Smooth muscle cell (in vitro differentiated cells): ENCODE measurements around the gene HS3ST1. TPM values are rescaled to one million over a fixed set of nuclear protein-coding genes. Genes with fewer than 3 reads are reported as not detected.

Experiments
- DNase-seq: peaks from one replicate; lab custom pipeline; 2025; ENCODE audit not compliant: unreplicated experiment; lab: John Stamatoyannopoulos, UW
- H2AFZ ChIP-seq: fragments of 200-600 bp; sonication (generic); 2 replicates; pipeline ENCODE4 v1.6.0; 2016; ENCODE audit warnings: antibody characterized with exemption, low read depth, mild to moderate bottlenecking
- H3F3A ChIP-seq: fragments of 200-600 bp; sonication (generic); 2 replicates; pipeline ENCODE4 v1.6.0; 2017; ENCODE audit warnings: antibody characterized with exemption, low read depth
- H3K27ac ChIP-seq: fragments of 200-600 bp; sonication (generic); 2 replicates; pipeline ENCODE4 v1.5.1; 2016; ENCODE audit warnings: low read depth, mild to moderate bottlenecking
- H3K27me3 ChIP-seq: fragments of 200-600 bp; sonication (generic); 2 replicates; pipeline ENCODE4 v1.6.1; 2016; ENCODE audit warnings: low read depth, mild to moderate bottlenecking
- H3K36me3 ChIP-seq: fragments of 200-600 bp; sonication (generic); 2 replicates; pipeline ENCODE4 v1.5.1; 2016; ENCODE audit warnings: low read depth
- H3K4me1 ChIP-seq: fragments of 200-600 bp; sonication (generic); 2 replicates; pipeline ENCODE4 v1.5.1; 2016; ENCODE audit warnings: low read depth
- H3K4me2 ChIP-seq: fragments of 200-600 bp; sonication (generic); 2 replicates; pipeline ENCODE4 v1.6.0; 2016; ENCODE audit warnings: mild to moderate bottlenecking
- H3K4me3 ChIP-seq: fragments of 200-600 bp; sonication (generic); 2 replicates; pipeline ENCODE4 v1.5.1; 2016; ENCODE audit warnings: mild to moderate bottlenecking
- H3K79me2 ChIP-seq: fragments of 200-600 bp; sonication (generic); 2 replicates; pipeline ENCODE4 v1.6.0; 2016; ENCODE audit warnings: low read depth, mild to moderate bottlenecking
- H3K9ac ChIP-seq: fragments of 200-600 bp; sonication (generic); 2 replicates; pipeline ENCODE4 v1.6.0; 2016; ENCODE audit warnings: low read depth
- H3K9me3 ChIP-seq: fragments of 200-600 bp; sonication (generic); replicated peaks from 2 replicates; pipeline ENCODE4 v1.5.1; 2016; ENCODE audit warnings: low read depth
- H4K20me1 ChIP-seq: fragments of 200-600 bp; sonication (generic); 2 replicates; pipeline ENCODE4 v1.6.0; 2016; ENCODE audit warnings: low read depth
- CTCF ChIP-seq: fragments of 200-600 bp; sonication (generic); IDR thresholded peaks from 2 replicates; pipeline ENCODE4 v1.5.1; 2017; ENCODE audit warnings: borderline replicate concordance, mild to moderate bottlenecking, antibody characterized with exemption; ENCODE audit not compliant: insufficient read depth, poor library complexity, severe bottlenecking
- WGBS: methylation state at CpG from one replicate; pipeline ENCODE4 v1.1.7; 2016; ENCODE audit warnings: low lambda C conversion rate; 5-methylcytosine and 5-hydroxymethylcytosine counted together
- polyA plus RNA-seq: library from polyadenylated mRNA; unstranded; fragments of >200 nt; fragmentation: Nextera tagmentation; extraction: Ambion mirVana; gene quantifications from 2 replicates; pipeline ENCODE4 v1.2.1, GENCODE V29; 2016
- total RNA-seq: library from RNA; depleted of rRNA; stranded (reverse); fragments of >200 nt; gene quantifications from 2 replicates; pipeline ENCODE4 v1.2.3, GENCODE V29; 2014

HS3ST1 gene
- total and polyA plus RNA-seq, 2 experiments from 2014 or later = 0.22 to 3.1 TPM

GRCh38 chr4:11407551-11407950 is 21.1 kb downstream of the HS3ST1 start:
- Histone ChIP-seq H3K9me3 (no peaks in the 10 kb centered on the region), H3K27ac (peak overlapping the region; percentile 64), H3K4me1 (no peaks in the 10 kb centered on the region), H3K36me3 (no peaks in the 10 kb centered on the region), H4K20me1 (no peaks in the 10 kb centered on the region), H3K4me3 (no peak overlapping the region), H3F3A (peaks cover 7% of the 10 kb centered on the region), H3K27me3 (no peaks in the 10 kb centered on the region), H3K4me2 (peak overlapping the region; percentile 34), H3K79me2 (no peaks in the 10 kb centered on the region), H2AFZ (no peak overlapping the region), H3K9ac (no peak overlapping the region)
- WGBS = 50% methylated on average over 3 of the region's 3 CpGs
- no peak for DNase-seq
- no peak for TF ChIP-seq CTCF

GRCh38 chr4:11404431-11404830 is 24.3 kb downstream of the HS3ST1 start:
- Histone ChIP-seq H3K9me3 (no peaks in the 10 kb centered on the region), H3K27me3 (no peaks in the 10 kb centered on the region), H3K27ac (no peak overlapping the region), H3F3A (peaks cover 12% of the 10 kb centered on the region), H3K79me2 (no peaks in the 10 kb centered on the region), H3K36me3 (no peaks in the 10 kb centered on the region), H2AFZ (no peak overlapping the region), H4K20me1 (no peaks in the 10 kb centered on the region), H3K4me3 (no peak overlapping the region), H3K9ac (no peak overlapping the region), H3K4me2 (no peak overlapping the region), H3K4me1 (peaks cover 4% of the 10 kb centered on the region)
- no peak for TF ChIP-seq CTCF
- 76% methylated on average over 2 of the region's 2 CpGs for WGBS
- DNase-seq = no peak

- WGBS = 85% methylated on average over 3 of the region's 3 CpGs
- no peak for TF ChIP-seq CTCF
These were observed 26.5 kb downstream of the HS3ST1 start for GRCh38 chr4:11402192-11402591.

DNA sequence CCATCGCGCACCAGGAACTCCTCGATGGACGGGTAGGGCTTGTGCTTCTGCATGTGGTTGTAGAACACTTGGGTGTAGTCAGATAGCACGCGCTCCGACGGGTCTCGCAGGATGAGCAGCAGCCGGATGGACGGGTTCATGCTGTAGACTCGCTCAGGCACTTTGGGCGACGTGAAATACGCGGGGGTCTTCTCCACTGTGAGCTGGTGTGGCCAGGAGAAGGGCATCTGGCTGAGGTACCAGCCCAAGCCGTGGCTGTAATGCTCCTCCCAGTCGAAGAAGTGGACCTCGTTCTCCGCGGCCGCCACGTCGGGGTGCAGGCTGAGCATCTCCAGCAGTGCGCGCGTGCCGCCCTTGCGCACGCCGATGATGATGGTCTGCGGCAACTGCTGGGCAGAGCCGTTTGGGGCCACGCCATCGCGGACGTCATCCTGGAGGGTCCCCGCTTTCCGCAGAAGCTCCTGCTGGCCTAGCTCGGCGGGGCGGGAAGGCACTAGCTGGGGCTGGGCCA is 29.2 kb downstream of the HS3ST1 start:
- H2AFZ ChIP-seq = no peak overlapping the region
- H3F3A ChIP-seq = peaks cover 7% of the 10 kb centered on the region
- no peak for TF ChIP-seq CTCF
- H3K9me3 ChIP-seq = no peaks in the 10 kb centered on the region
- H3K4me2 ChIP-seq = no peak overlapping the region
- no peak overlapping the region for H3K9ac ChIP-seq
- H3K79me2 ChIP-seq = no peaks in the 10 kb centered on the region
- H3K4me3 ChIP-seq = no peak overlapping the region
- H3K27ac ChIP-seq = no peak overlapping the region
- H3K36me3 ChIP-seq = no peaks in the 10 kb centered on the region
- DNase-seq = no peak
- H3K4me1 ChIP-seq = peaks cover 4% of the 10 kb centered on the region
- no peaks in the 10 kb centered on the region for H3K27me3 ChIP-seq
- WGBS = 98% methylated on average over 36 of the region's 42 CpGs
- no peaks in the 10 kb centered on the region for H4K20me1 ChIP-seq

More at GRCh38 chr4:11402192-11402591, 26.5 kb downstream of the HS3ST1 start:
- Histone ChIP-seq H3K4me2 (peak overlapping the region; percentile 34), H3K4me1 (peaks cover 4% of the 10 kb centered on the region), H2AFZ (no peak overlapping the region), H3K27me3 (no peaks in the 10 kb centered on the region), H3K27ac (peak overlapping the region; percentile 61), H3K9me3 (no peaks in the 10 kb centered on the region), H3F3A (peaks cover 7% of the 10 kb centered on the region), H3K36me3 (no peaks in the 10 kb centered on the region), H4K20me1 (no peaks in the 10 kb centered on the region), H3K79me2 (no peaks in the 10 kb centered on the region), H3K9ac (no peak overlapping the region), H3K4me3 (no peak overlapping the region)
- DNase-seq = no peak
